Endothelial cell of umbilical vein (primary cell): ENCODE results near the gene TSKU. TPM values are rescaled to one million over a fixed set of nuclear protein-coding genes. Genes with fewer than 3 reads are reported as not detected.

Experiments used
- BruUV-seq: library from RNA; stranded (reverse); fragments of 400-500 nt; replicated peaks from 2 replicates; lab custom pipeline; 2021; lab: Mats Ljungman, UMichigan
- CTCF ChIA-PET: fragments of 300-600, 350-600 bp; sonication (Branson Sonifier 250); formaldehyde crosslinking; loops from one replicate; lab custom pipeline; 2021; ENCODE audit warnings: antibody characterized with exemption, inconsistent platforms; lab: Charles Lee
- POLR2A ChIA-PET: fragments of 300-600, 350-600 bp; sonication (Branson Sonifier 250); formaldehyde crosslinking; loops from one replicate; lab custom pipeline; 2021; ENCODE audit warnings: antibody characterized with exemption, inconsistent platforms; lab: Charles Lee
- DNase-seq: peaks from one replicate; pipeline ENCODE4 v3.0.0-alpha.2; 2011; ENCODE audit warnings: low read depth, low spot score
- FAIRE-seq: peaks from 2 replicates; lab custom pipeline; 2011; peaks lifted over from hg19 to GRCh38; lab: Jason Lieb, UNC
- H2AFZ ChIP-seq: 2 replicates; pipeline ENCODE4 v1.6.0; 2012; ENCODE audit warnings: low read depth, low read length, control low read depth, inconsistent platforms
- H3K27ac ChIP-seq: 2 replicates; pipeline ENCODE4 v1.5.1; 2011; ENCODE audit warnings: low read depth, mild to moderate bottlenecking, control low read depth, low read length, moderate library complexity; ENCODE audit not compliant: insufficient read depth
- H3K27me3 ChIP-seq, 2 experiments: 2 replicates each; pipeline versions ENCODE4 v1.6.0 to v1.6.1; 2011; ENCODE audit warnings: low read length in 2 of 2, mixed read lengths in 1 of 2; ENCODE audit not compliant: control insufficient read depth in 2 of 2, insufficient read depth in 2 of 2
- H3K36me3 ChIP-seq, 2 experiments: 2 replicates in 1 of 2; 3 replicates in 1 of 2; pipeline ENCODE4 v1.5.1; 2011; ENCODE audit warnings: low read length in 2 of 2, mild to moderate bottlenecking in 1 of 2, moderate library complexity in 1 of 2; ENCODE audit not compliant: control insufficient read depth in 2 of 2, insufficient read depth in 2 of 2; ENCODE audit errors: extremely low read depth in 1 of 2
- H3K4me1 ChIP-seq: 3 replicates; pipeline ENCODE4 v1.5.1; 2011; ENCODE audit warnings: mild to moderate bottlenecking, low read length; ENCODE audit not compliant: control insufficient read depth, insufficient read depth; ENCODE audit errors: extremely low read depth
- H3K4me2 ChIP-seq: 2 replicates; pipeline ENCODE4 v1.6.1; 2011; ENCODE audit warnings: low read length, control low read depth, mixed read lengths; ENCODE audit not compliant: insufficient read depth
- H3K4me3 ChIP-seq, 3 experiments: fragments of 200-600 bp in 1 of 3; sonication (generic), shearing (Covaris generic) in 1 of 3; replicated peaks in 1 of 3; 2 replicates each; pipeline ENCODE4 v1.5.1; 2011 to 2016; ENCODE audit warnings: control low read depth in 3 of 3, low read length in 3 of 3, mild to moderate bottlenecking in 2 of 3, inconsistent platforms in 1 of 3, low read depth in 1 of 3, moderate library complexity in 1 of 3; ENCODE audit not compliant: insufficient read depth in 1 of 3
- H3K79me2 ChIP-seq: 2 replicates; pipeline ENCODE4 v1.6.0; 2012; ENCODE audit warnings: low read length, inconsistent platforms; ENCODE audit not compliant: control insufficient read depth, insufficient read depth
- H3K9ac ChIP-seq: replicated peaks from 2 replicates; pipeline ENCODE3; 2011; ENCODE audit warnings: low read length, control low read depth; ENCODE audit not compliant: insufficient read depth; ENCODE audit errors: extremely low read depth
- H3K9me1 ChIP-seq: replicated peaks from 3 replicates; pipeline ENCODE4 v1.6.0; 2011; ENCODE audit warnings: mild to moderate bottlenecking, low read length; ENCODE audit not compliant: control insufficient read depth, insufficient read depth; ENCODE audit errors: extremely low read depth
- H3K9me3 ChIP-seq: replicated peaks from 2 replicates; pipeline ENCODE4 v1.5.1; 2012; ENCODE audit warnings: low read length, inconsistent platforms; ENCODE audit not compliant: control insufficient read depth, insufficient read depth
- H4K20me1 ChIP-seq: replicated peaks from 2 replicates; pipeline ENCODE3; 2011; ENCODE audit warnings: mild to moderate bottlenecking, low read length; ENCODE audit not compliant: control insufficient read depth, insufficient read depth; ENCODE audit errors: extremely low read depth
- EZH2 ChIP-seq: IDR thresholded peaks from 2 replicates; pipeline ENCODE4 v1.6.1; 2012; ENCODE audit warnings: borderline replicate concordance, low read depth, mild to moderate bottlenecking, moderate library complexity, low read length, inconsistent platforms; ENCODE audit not compliant: severe bottlenecking
- FOS ChIP-seq: IDR thresholded peaks from 2 replicates; pipeline ENCODE4 v1.6.1; 2011; ENCODE audit warnings: mild to moderate bottlenecking, low read length, moderate library complexity, borderline replicate concordance; ENCODE audit not compliant: insufficient read depth
- GATA2 ChIP-seq: IDR thresholded peaks from 2 replicates; pipeline ENCODE4 v1.7.0; 2011; ENCODE audit warnings: low read depth, mild to moderate bottlenecking, moderate library complexity, mixed read lengths, low read length; ENCODE audit not compliant: insufficient read length, insufficient read depth
- JUN ChIP-seq: IDR thresholded peaks from 2 replicates; pipeline ENCODE4 v1.6.1; 2011; ENCODE audit warnings: borderline replicate concordance, low read depth; ENCODE audit not compliant: insufficient read length, insufficient read depth
- MYC ChIP-seq: IDR thresholded peaks from one replicate; pipeline ENCODE4 v1.6.1; 2011; ENCODE audit warnings: mild to moderate bottlenecking, low read depth, low read length
- POLR2A ChIP-seq: IDR thresholded peaks from 2 replicates; pipeline ENCODE4 v1.6.1; 2012; ENCODE audit warnings: low read depth, mild to moderate bottlenecking, control low read depth, low read length
- POLR2AphosphoS5 ChIP-seq: IDR thresholded peaks from 2 replicates; pipeline ENCODE4 v1.6.1; 2012; ENCODE audit warnings: low read depth, mild to moderate bottlenecking, control low read depth, low read length, moderate library complexity; ENCODE audit not compliant: insufficient read depth
- dilution Hi-C: fragments of 300-500 bp; cut with MboI; formaldehyde crosslinking; loops from one replicate; pipeline ENCODE4 v1.15.0; 2019; ENCODE audit warnings: low sequenced_read_pairs; ENCODE audit not compliant: extremely low pct_ligation_motif_present
- intact Hi-C: fragments of 100-400 bp; cut with micrococcal nuclease; formaldehyde crosslinking; loops from one replicate; pipeline ENCODE4 v1.10.0; 2022
- polyA plus RNA-seq, 4 experiments: library from polyadenylated mRNA; depleted of rRNA in 3 of 4; stranded (reverse) in 3 of 4; unstranded in 1 of 4; fragments of >200 nt; gene quantifications; 2 replicates each; pipeline versions ENCODE4 v1.2.1 to v1.2.3, GENCODE V29; 2011 to 2012; ENCODE audit warnings: missing spikeins in 1 of 4
- total RNA-seq: library from RNA; stranded (reverse); gene quantifications from 2 replicates; pipeline ENCODE4 v1.2.3, GENCODE V29; 2021
- TF ChIP-seq, protein P1 (sequence below): IDR thresholded peaks from 2 replicates; pipeline ENCODE4 v1.6.1; 2011; ENCODE audit not compliant: insufficient read depth, insufficient read length
- TF ChIP-seq, protein P2 (sequence below), 2 donors: IDR thresholded peaks; 1 replicate in 1 of 2; 2 replicates in 1 of 2; pipeline ENCODE4 v1.5.1; 2011; ENCODE audit warnings: low read length in 2 of 2, mild to moderate bottlenecking in 2 of 2, moderate library complexity in 2 of 2, control low read depth in 1 of 2, inconsistent platforms in 1 of 2, low read depth in 1 of 2; ENCODE audit not compliant: insufficient read depth in 1 of 2; ENCODE audit errors: extremely low read depth in 1 of 2

Gene TSKU
- total and polyA plus RNA-seq, 2 donors (not counting 3 experiments of a cell fraction or from before 2014, with no cell fraction given): 16.2 to 21.2 TPM

DNA sequence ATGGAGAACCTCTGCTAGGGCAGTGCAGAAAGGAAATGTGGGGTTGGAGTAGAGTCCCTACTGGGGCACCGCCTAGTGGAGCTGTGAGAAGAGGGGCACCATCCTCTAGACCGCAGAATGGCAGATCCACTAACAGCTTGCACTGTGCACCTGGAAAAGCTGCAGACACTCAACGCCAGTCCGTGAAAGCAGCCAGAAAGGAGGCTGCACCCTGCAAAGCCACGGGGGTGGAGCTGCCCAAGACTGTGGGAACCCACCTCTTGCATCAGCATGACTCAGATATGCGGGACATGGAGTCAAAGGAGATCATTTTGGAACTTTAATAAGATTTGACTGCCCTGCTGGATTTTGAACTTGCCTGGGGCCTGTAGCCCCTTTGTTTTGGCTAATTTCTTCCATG lies 8.7 kb downstream of the TSKU start:
- Histone ChIP-seq H4K20me1 (peaks cover 3% of the 10 kb centered on the region), H3K4me1 (no peaks in the 10 kb centered on the region), H3K27me3 (no peaks in the 10 kb centered on the region), H3K27ac (no peak overlapping the region), H3K4me2 (no peak overlapping the region), H3K4me3 (no peak overlapping the region), H3K36me3 (peaks cover 0 to 8% of the 10 kb centered on the region in 2 experiments), H3K9me1 (no peaks in the 10 kb centered on the region), H2AFZ (no peak overlapping the region), H3K79me2 (peaks cover 32% of the 10 kb centered on the region), H3K9ac (no peak overlapping the region), H3K9me3 (no peaks in the 10 kb centered on the region)
- CTCF ChIA-PET: interaction anchor here (0.5 to 1.5 kb wide), 3 partner anchors 58 to 133 kb away, joined by 3 to 5 read pairs (median 3); no protein-coding TSS in a partner anchor
- POLR2A ChIA-PET: no interaction called here
- FAIRE-seq (no peak), DNase-seq (no peak)
- no TSS peak for BruUV-seq
- dilution Hi-C loops (no loop called here), intact Hi-C loops (no loop called here)
- TF ChIP-seq EZH2: no peak
- TF ChIP-seq POLR2AphosphoS5: no peak
- TF ChIP-seq MYC: no peak
- TF ChIP-seq, protein P1, sequence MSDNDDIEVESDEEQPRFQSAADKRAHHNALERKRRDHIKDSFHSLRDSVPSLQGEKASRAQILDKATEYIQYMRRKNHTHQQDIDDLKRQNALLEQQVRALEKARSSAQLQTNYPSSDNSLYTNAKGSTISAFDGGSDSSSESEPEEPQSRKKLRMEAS: no peak
- no peak for TF ChIP-seq FOS
- TF ChIP-seq GATA2: no peak
- TF ChIP-seq, protein P2, sequence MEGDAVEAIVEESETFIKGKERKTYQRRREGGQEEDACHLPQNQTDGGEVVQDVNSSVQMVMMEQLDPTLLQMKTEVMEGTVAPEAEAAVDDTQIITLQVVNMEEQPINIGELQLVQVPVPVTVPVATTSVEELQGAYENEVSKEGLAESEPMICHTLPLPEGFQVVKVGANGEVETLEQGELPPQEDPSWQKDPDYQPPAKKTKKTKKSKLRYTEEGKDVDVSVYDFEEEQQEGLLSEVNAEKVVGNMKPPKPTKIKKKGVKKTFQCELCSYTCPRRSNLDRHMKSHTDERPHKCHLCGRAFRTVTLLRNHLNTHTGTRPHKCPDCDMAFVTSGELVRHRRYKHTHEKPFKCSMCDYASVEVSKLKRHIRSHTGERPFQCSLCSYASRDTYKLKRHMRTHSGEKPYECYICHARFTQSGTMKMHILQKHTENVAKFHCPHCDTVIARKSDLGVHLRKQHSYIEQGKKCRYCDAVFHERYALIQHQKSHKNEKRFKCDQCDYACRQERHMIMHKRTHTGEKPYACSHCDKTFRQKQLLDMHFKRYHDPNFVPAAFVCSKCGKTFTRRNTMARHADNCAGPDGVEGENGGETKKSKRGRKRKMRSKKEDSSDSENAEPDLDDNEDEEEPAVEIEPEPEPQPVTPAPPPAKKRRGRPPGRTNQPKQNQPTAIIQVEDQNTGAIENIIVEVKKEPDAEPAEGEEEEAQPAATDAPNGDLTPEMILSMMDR (IDR thresholded peaks at IDR 0.05; ENCODE audit: extremely low read depth in 1 of 2, insufficient read depth in 1 of 2, low read depth in 1 of 2, low read length in 2 of 2): no peak
- TF ChIP-seq POLR2A: no peak
- no peak for TF ChIP-seq JUN
